ENCODE results near the gene ATRNL1.
"Not testable (repeated sequence)": the region's sequence is repeated elsewhere in the genome, so short reads cannot be mapped to it uniquely, and the experiment has no call there.

ATRNL1 gene

GRCh38 chr10:115093776-115094408 lies 727 bp downstream of the ATRNL1 start:
- Histone ChIP-seq H3K4me3 (ENCODE audit: low read length) (peak overlapping the region; percentile 77), H3K4me1 (ENCODE audit: insufficient read depth, low read length) (peaks cover 21% of the 10 kb centered on the region), H3K27me3 (ENCODE audit: insufficient read depth, low read length) (peaks cover 28% of the 10 kb centered on the region), H3K36me3 (ENCODE audit: insufficient read depth, low read depth, low read length) (no peaks in the 10 kb centered on the region), H3K9ac (ENCODE audit: low read depth, low read length) (peak overlapping the region; percentile 52; the same call in 1 of the 2 replicates), H3K9me3 (ENCODE audit: insufficient read depth, low read depth, low read length) (no peaks in the 10 kb centered on the region), H3K27ac (ENCODE audit: low read length) (no peak overlapping the region)

DNA sequence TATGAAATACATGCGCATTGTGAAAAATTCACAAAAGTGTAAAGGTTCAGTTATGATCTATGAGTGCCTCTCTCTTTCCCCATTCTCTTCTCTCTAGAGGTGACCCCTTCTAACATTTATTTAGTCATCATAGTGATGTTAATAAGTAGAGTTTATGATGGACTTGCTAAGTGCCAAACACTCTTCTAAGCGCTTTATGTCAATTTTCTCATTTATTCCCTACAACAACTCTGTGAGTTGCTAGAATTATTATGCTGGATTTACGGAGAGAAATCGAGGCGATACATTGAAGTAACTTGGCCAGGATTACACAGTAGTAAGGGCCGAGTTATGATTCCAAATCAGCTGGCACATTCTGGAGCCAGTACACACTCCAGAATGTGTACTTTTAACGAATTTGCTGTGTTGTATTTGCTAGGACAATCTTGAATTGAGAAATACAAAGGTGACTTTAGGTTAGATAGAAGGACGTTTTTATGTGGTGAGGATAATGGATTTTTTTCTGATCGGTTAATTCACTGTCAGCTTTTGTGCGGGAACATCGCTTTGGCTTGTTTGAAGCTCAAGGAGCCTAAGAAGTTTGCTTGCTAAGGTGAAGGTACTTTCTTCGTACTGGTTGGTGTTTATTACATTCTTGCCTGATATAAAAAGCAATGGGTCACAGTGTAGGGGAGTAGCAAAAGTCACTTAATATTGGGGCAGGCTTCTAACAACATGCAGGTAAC lies 1.4 kb downstream of the ATRNL1 start:
- H3K4me3 ChIP-seq (ENCODE audit: low read length), result peak overlapping the region; percentile 77
- H3K27me3 ChIP-seq (ENCODE audit: insufficient read depth, low read length), result peaks cover 28% of the 10 kb centered on the region
- no peak overlapping the region for H3K27ac ChIP-seq (ENCODE audit: low read length)
- H3K4me1 ChIP-seq (ENCODE audit: insufficient read depth, low read length), result peaks cover 21% of the 10 kb centered on the region
- H3K9me3 ChIP-seq (ENCODE audit: insufficient read depth, low read depth, low read length), result no peaks in the 10 kb centered on the region
- no peaks in the 10 kb centered on the region for H3K36me3 ChIP-seq (ENCODE audit: insufficient read depth, low read depth, low read length)
- H3K9ac ChIP-seq (ENCODE audit: low read depth, low read length), result no peak overlapping the region; the same call in 1 of the 2 replicates

GRCh38 chr10:115095758-115096157 lies 2.6 kb downstream of the ATRNL1 start:
- no peak overlapping the region for H3K9ac ChIP-seq (ENCODE audit: low read depth, low read length)
- no peak overlapping the region for H3K27ac ChIP-seq (ENCODE audit: low read length)
- peaks cover 28% of the 10 kb centered on the region for H3K27me3 ChIP-seq (ENCODE audit: insufficient read depth, low read length)
- no peaks in the 10 kb centered on the region for H3K9me3 ChIP-seq (ENCODE audit: insufficient read depth, low read depth, low read length)
- no peak overlapping the region for H3K4me3 ChIP-seq (ENCODE audit: low read length)
- no peaks in the 10 kb centered on the region for H3K36me3 ChIP-seq (ENCODE audit: insufficient read depth, low read depth, low read length)
- H3K4me1 ChIP-seq (ENCODE audit: insufficient read depth, low read length), result peaks cover 21% of the 10 kb centered on the region

- Histone ChIP-seq H3K36me3 (ENCODE audit: insufficient read depth, low read depth, low read length) (no peaks in the 10 kb centered on the region; the same call in 1 of the 2 replicates), H3K27ac (ENCODE audit: low read length) (no peak overlapping the region), H3K9ac (ENCODE audit: low read depth, low read length) (no peak overlapping the region), H3K4me1 (ENCODE audit: insufficient read depth, low read length) (no peaks in the 10 kb centered on the region), H3K4me3 (ENCODE audit: low read length) (no peak overlapping the region), H3K27me3 (ENCODE audit: insufficient read depth, low read length) (no peaks in the 10 kb centered on the region), H3K9me3 (ENCODE audit: insufficient read depth, low read depth, low read length) (peaks cover 37% of the 10 kb centered on the region)
Measured at GRCh38 chr10:115103700-115104099, 10.5 kb downstream of the ATRNL1 start.

DNA sequence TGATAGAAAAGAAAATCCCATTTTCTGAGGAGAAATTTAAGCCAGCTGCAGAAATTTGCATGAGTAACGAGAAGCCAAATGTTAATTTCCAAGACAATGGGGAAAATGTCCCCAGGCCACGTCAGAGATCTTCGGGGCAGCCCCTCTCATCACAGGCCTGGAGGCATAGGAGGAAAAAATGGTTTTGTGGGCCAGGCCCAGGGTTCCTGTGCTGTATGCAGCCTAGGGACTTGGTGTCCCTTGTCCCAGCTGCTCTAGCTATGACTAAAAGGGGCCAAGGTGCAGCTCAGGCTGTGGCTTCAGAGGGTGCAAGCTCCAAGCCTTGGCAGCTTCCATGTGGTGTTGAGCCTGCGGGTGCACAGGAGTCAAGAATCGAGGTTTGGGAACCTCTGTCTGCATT lies 12.2 kb downstream of the ATRNL1 start:
- H3K4me3 ChIP-seq (ENCODE audit: low read length); H3K4me1 ChIP-seq (ENCODE audit: insufficient read depth, low read length); H3K27ac ChIP-seq (ENCODE audit: low read length); H3K9ac ChIP-seq (ENCODE audit: low read depth, low read length); H3K27me3 ChIP-seq (ENCODE audit: insufficient read depth, low read length); H3K36me3 ChIP-seq (ENCODE audit: insufficient read depth, low read depth, low read length): not testable (repeated sequence)
- peaks cover 37% of the 10 kb centered on the region for H3K9me3 ChIP-seq (ENCODE audit: insufficient read depth, low read depth, low read length)

DNA sequence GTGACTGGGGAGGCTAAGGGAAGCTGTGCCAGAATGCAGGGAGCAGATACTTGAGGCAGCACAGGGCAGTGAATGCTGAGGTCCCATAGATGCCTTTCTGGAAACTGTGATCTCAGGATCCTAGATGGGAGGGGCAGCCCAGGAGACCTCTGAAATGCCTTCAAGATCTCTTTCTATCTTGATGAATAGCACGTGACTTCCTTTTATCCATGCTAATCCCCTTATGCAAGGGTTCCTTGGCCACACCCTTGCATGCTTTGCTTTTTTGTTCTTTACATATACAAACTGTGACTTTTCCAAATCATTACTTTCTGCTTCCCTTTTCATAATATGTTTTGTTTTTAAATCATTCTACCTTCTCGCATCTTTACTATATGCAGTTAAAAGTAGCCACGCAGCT lies 14.7 kb downstream of the ATRNL1 start:
- H3K27me3 ChIP-seq (ENCODE audit: insufficient read depth, low read length), result no peaks in the 10 kb centered on the region
- no peaks in the 10 kb centered on the region; the same call in 1 of the 2 replicates for H3K36me3 ChIP-seq (ENCODE audit: insufficient read depth, low read depth, low read length)
- H3K27ac ChIP-seq (ENCODE audit: low read length), result no peak overlapping the region
- H3K9me3 ChIP-seq (ENCODE audit: insufficient read depth, low read depth, low read length), result peaks cover 40% of the 10 kb centered on the region
- no peaks in the 10 kb centered on the region for H3K4me1 ChIP-seq (ENCODE audit: insufficient read depth, low read length)
- no peak overlapping the region for H3K4me3 ChIP-seq (ENCODE audit: low read length)
- H3K9ac ChIP-seq (ENCODE audit: low read depth, low read length), result no peak overlapping the region

GRCh38 chr10:115117301-115117700 lies 24.1 kb downstream of the ATRNL1 start:
- Histone ChIP-seq H3K27me3 (ENCODE audit: insufficient read depth, low read length) (no peaks in the 10 kb centered on the region), H3K9ac (ENCODE audit: low read depth, low read length) (no peak overlapping the region), H3K4me3 (ENCODE audit: low read length) (no peak overlapping the region), H3K4me1 (ENCODE audit: insufficient read depth, low read length) (no peaks in the 10 kb centered on the region; the same call in 1 of the 2 replicates), H3K9me3 (ENCODE audit: insufficient read depth, low read depth, low read length) (peaks cover 6% of the 10 kb centered on the region; the same call in 1 of the 2 replicates), H3K27ac (ENCODE audit: low read length) (no peak overlapping the region), H3K36me3 (ENCODE audit: insufficient read depth, low read depth, low read length) (no peaks in the 10 kb centered on the region)

DNA sequence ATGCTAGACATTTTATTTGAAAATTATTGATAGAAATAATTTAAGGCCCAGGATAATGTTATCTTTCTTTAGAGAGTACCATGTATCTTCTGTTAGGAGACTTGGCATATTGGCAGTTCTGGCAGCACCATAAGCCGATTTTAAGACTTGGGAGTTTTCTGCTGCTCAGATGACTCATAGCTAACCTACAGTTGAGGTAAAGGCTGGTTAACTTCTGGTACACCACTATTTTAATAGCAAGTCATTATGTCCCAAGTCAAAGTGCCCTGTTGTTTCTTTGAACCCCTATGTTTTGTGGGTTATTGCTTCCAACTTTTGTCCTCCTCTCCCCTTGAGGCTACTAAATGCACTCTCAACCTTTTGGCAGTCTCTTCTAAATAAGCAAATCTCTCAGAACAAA lies 25.2 kb downstream of the ATRNL1 start:
- Histone ChIP-seq H3K4me3 (ENCODE audit: low read length) (no peak overlapping the region), H3K9me3 (ENCODE audit: insufficient read depth, low read depth, low read length) (no peaks in the 10 kb centered on the region; the same call in 1 of the 2 replicates), H3K27ac (ENCODE audit: low read length) (no peak overlapping the region), H3K9ac (ENCODE audit: low read depth, low read length) (no peak overlapping the region), H3K27me3 (ENCODE audit: insufficient read depth, low read length) (no peaks in the 10 kb centered on the region), H3K4me1 (ENCODE audit: insufficient read depth, low read length) (no peaks in the 10 kb centered on the region; the same call in 1 of the 2 replicates), H3K36me3 (ENCODE audit: insufficient read depth, low read depth, low read length) (no peaks in the 10 kb centered on the region)

GRCh38 chr10:115125505-115125904 lies 32.3 kb downstream of the ATRNL1 start:
- Histone ChIP-seq H3K4me3 (ENCODE audit: low read length) (no peak overlapping the region), H3K36me3 (ENCODE audit: insufficient read depth, low read depth, low read length) (no peaks in the 10 kb centered on the region), H3K27me3 (ENCODE audit: insufficient read depth, low read length) (no peaks in the 10 kb centered on the region), H3K9me3 (ENCODE audit: insufficient read depth, low read depth, low read length) (no peaks in the 10 kb centered on the region), H3K9ac (ENCODE audit: low read depth, low read length) (no peak overlapping the region), H3K27ac (ENCODE audit: low read length) (no peak overlapping the region), H3K4me1 (ENCODE audit: insufficient read depth, low read length) (no peaks in the 10 kb centered on the region)

GRCh38 chr10:115129752-115130151 lies 36.6 kb downstream of the ATRNL1 start:
- H3K27me3 ChIP-seq (ENCODE audit: insufficient read depth, low read length), result no peaks in the 10 kb centered on the region
- no peak overlapping the region for H3K27ac ChIP-seq (ENCODE audit: low read length)
- H3K4me3 ChIP-seq (ENCODE audit: low read length), result no peak overlapping the region
- no peak overlapping the region for H3K9ac ChIP-seq (ENCODE audit: low read depth, low read length)
- no peaks in the 10 kb centered on the region for H3K9me3 ChIP-seq (ENCODE audit: insufficient read depth, low read depth, low read length)
- no peaks in the 10 kb centered on the region for H3K4me1 ChIP-seq (ENCODE audit: insufficient read depth, low read length)
- no peaks in the 10 kb centered on the region for H3K36me3 ChIP-seq (ENCODE audit: insufficient read depth, low read depth, low read length)

DNA sequence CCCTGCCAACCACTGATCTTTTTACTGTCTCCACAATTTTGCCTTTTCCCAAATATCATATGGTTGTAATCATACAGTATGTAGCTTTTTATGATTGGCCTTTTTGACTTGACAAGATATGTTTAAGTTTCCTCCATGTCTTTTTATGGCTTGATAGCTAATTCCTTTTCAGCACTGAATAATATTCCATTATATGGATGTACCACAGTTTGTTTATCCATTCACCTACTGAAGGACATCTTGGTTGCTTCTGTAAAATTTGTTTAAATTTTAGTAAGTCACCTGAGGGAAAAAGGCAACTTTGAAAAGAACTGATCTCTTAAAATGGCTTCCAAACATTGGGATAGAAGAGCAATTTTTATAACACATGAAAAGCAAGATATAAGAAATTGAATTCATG lies 43.5 kb downstream of the ATRNL1 start:
- H3K9ac ChIP-seq (ENCODE audit: low read depth, low read length), result no peak overlapping the region
- H3K27ac ChIP-seq (ENCODE audit: low read length), result no peak overlapping the region
- no peaks in the 10 kb centered on the region for H3K36me3 ChIP-seq (ENCODE audit: insufficient read depth, low read depth, low read length)
- H3K27me3 ChIP-seq (ENCODE audit: insufficient read depth, low read length), result no peaks in the 10 kb centered on the region
- H3K4me1 ChIP-seq (ENCODE audit: insufficient read depth, low read length), result no peaks in the 10 kb centered on the region
- H3K4me3 ChIP-seq (ENCODE audit: low read length), result no peak overlapping the region
- H3K9me3 ChIP-seq (ENCODE audit: insufficient read depth, low read depth, low read length), result peaks cover 18% of the 10 kb centered on the region

DNA sequence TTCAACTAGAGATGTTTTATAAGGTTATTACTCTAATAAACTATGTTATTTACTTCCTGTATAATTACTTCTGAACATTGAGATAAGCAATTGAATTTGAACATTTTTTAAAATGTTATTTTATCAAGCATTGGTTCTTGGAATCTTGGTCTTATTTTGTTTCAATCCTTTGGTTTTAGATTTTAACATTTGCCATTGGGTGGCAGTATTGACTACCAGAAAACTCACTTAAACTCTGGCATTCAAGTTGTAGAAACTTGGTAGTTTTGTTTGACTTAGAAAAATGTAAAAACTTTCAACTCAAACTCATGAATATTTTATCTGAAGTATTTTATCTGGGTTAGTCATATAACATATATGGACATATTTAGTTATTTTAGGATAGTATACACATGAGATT lies 48.1 kb downstream of the ATRNL1 start:
- H3K27ac ChIP-seq (ENCODE audit: low read length), result no peak overlapping the region
- H3K9ac ChIP-seq (ENCODE audit: low read depth, low read length), result no peak overlapping the region
- no peaks in the 10 kb centered on the region for H3K4me1 ChIP-seq (ENCODE audit: insufficient read depth, low read length)
- no peak overlapping the region for H3K4me3 ChIP-seq (ENCODE audit: low read length)
- no peaks in the 10 kb centered on the region for H3K36me3 ChIP-seq (ENCODE audit: insufficient read depth, low read depth, low read length)
- H3K9me3 ChIP-seq (ENCODE audit: insufficient read depth, low read depth, low read length), result peaks cover 16% of the 10 kb centered on the region
- H3K27me3 ChIP-seq (ENCODE audit: insufficient read depth, low read length), result no peaks in the 10 kb centered on the region

All from iPS-20b (cell line).